GM12878 (cell line): ENCODE data around the gene RASAL2. TPM values are rescaled to one million over a fixed set of nuclear protein-coding genes. Genes with fewer than 3 reads are reported as not detected.
"Not testable (repeated sequence)": the region's sequence is repeated elsewhere in the genome, so short reads cannot be mapped to it uniquely, and the experiment has no call there.

Experiments used
- ATAC-seq: fragments of 200-7000 bp; cut with Tn5 transposase; 3 replicates; pipeline ENCODE4 v1.9.1; 2020; ENCODE audit warnings: mild to moderate bottlenecking, moderate library complexity
- BruUV-seq: library from RNA; stranded (reverse); fragments of 400-500 nt; replicated peaks from 2 replicates; lab custom pipeline; 2021; lab: Mats Ljungman, UMichigan
- CTCF ChIA-PET: fragments of 300-600 bp; sonication (Branson Sonifier 250); formaldehyde crosslinking; extraction: SDS; loops from one replicate; lab custom pipeline; 2021; ENCODE audit warnings: inconsistent platforms; lab: Yijun Ruan, JAX
- POLR2A ChIA-PET: fragments of 350-600 bp; formaldehyde crosslinking; extraction: SDS; loops from one replicate; lab custom pipeline; 2021; ENCODE audit warnings: inconsistent platforms; lab: Charles Lee
- RAD21 ChIA-PET: fragments of 300-600 bp; sonication (Branson Sonifier 250); formaldehyde crosslinking; loops from one replicate; lab custom pipeline; 2023; ENCODE audit warnings: antibody characterized with exemption; ENCODE audit not compliant: unreplicated experiment; lab: Charles Lee
- SMC1A ChIA-PET: fragments of 300-600 bp; sonication (Branson Sonifier 250); formaldehyde crosslinking; loops from one replicate; lab custom pipeline; 2023; ENCODE audit not compliant: unreplicated experiment, uncharacterized antibody; lab: Charles Lee
- DNase-seq: peaks from one replicate; pipeline ENCODE4 v3.0.0-alpha.2; 2011; ENCODE audit warnings: low read depth, low spot score
- FAIRE-seq: peaks from 3 replicates; lab custom pipeline; 2011; peaks lifted over from hg19 to GRCh38; lab: Jason Lieb, UNC
- H2AFZ ChIP-seq: 2 replicates; pipeline ENCODE4 v1.6.0; 2011; ENCODE audit warnings: low read depth, low read length, control low read depth; ENCODE audit not compliant: control insufficient read depth
- H3K27ac ChIP-seq: 2 replicates; pipeline ENCODE4 v1.5.1; 2011; ENCODE audit warnings: control low read depth; ENCODE audit not compliant: control insufficient read depth, insufficient read depth
- H3K27me3 ChIP-seq, 2 experiments: replicated peaks in 1 of 2; 2 replicates each; pipeline versions ENCODE4 v1.6.0 to v1.6.1; 2011; ENCODE audit warnings: low read length in 1 of 2; ENCODE audit not compliant: control insufficient read depth in 2 of 2, insufficient read depth in 2 of 2
- H3K36me3 ChIP-seq, 2 experiments: 2 replicates each; pipeline ENCODE4 v1.5.1; 2011; ENCODE audit warnings: low read length in 1 of 2; ENCODE audit not compliant: control insufficient read depth in 2 of 2, insufficient read depth in 2 of 2
- H3K4me1 ChIP-seq: 2 replicates; pipeline ENCODE4 v1.6.1; 2011; ENCODE audit warnings: mild to moderate bottlenecking, low read length, moderate library complexity, mixed read lengths; ENCODE audit not compliant: control insufficient read depth, insufficient read depth
- H3K4me2 ChIP-seq: 2 replicates; pipeline ENCODE4 v1.6.0; 2011; ENCODE audit warnings: control low read depth; ENCODE audit not compliant: control insufficient read depth, insufficient read depth
- H3K4me3 ChIP-seq: fragments of 200-600 bp; sonication (generic); 2 replicates; pipeline ENCODE4 v1.5.1; 2016
- H3K79me2 ChIP-seq: 2 replicates; pipeline ENCODE4 v1.6.0; 2011; ENCODE audit warnings: low read length; ENCODE audit not compliant: control insufficient read depth, insufficient read depth
- H3K9ac ChIP-seq: 2 replicates; pipeline ENCODE4 v1.8.0; 2011; ENCODE audit warnings: low read length, control low read depth, mixed read lengths; ENCODE audit not compliant: control insufficient read depth, insufficient read depth
- H3K9me3 ChIP-seq: replicated peaks from 3 replicates; pipeline ENCODE4 v1.5.1; 2011; ENCODE audit warnings: mild to moderate bottlenecking, low read length; ENCODE audit not compliant: control insufficient read depth, insufficient read depth
- H4K20me1 ChIP-seq: 2 replicates; pipeline ENCODE4 v1.6.0; 2011; ENCODE audit not compliant: control insufficient read depth, insufficient read depth
- CHD1 ChIP-seq: IDR thresholded peaks from 2 replicates; pipeline ENCODE4 v1.6.1; 2012; ENCODE audit warnings: low read depth, low read length, improper control_type of control experiment
- CTCF ChIP-seq, 3 experiments: IDR thresholded peaks in 2 of 3; conservative IDR thresholded peaks in 1 of 3; 2 replicates each; pipeline ENCODE4 v1.5.1; 2011; ENCODE audit warnings: low read depth in 3 of 3, low read length in 3 of 3, mild to moderate bottlenecking in 3 of 3, control low read depth in 2 of 3, moderate library complexity in 2 of 3, inconsistent platforms in 1 of 3, mixed read lengths in 1 of 3; ENCODE audit not compliant: control insufficient read depth in 2 of 3, insufficient read depth in 1 of 3; ENCODE audit errors: extremely low read depth in 1 of 3
- DPF2 ChIP-seq: fragments of 450-650 bp; IDR thresholded peaks from 2 replicates; pipeline ENCODE4 v1.6.1; 2017; ENCODE audit warnings: mild to moderate bottlenecking
- GABPA ChIP-seq: IDR thresholded peaks from 2 replicates; pipeline ENCODE4 v1.6.1; 2014; ENCODE audit warnings: antibody characterized with exemption, low read depth, mild to moderate bottlenecking, inconsistent platforms
- IKZF1 ChIP-seq: fragments of 450-650 bp; conservative IDR thresholded peaks from 2 replicates; pipeline ENCODE4 v1.6.1; 2017; ENCODE audit warnings: antibody characterized with exemption, mild to moderate bottlenecking
- IRF3 ChIP-seq: fragments of 450-650 bp; IDR thresholded peaks from 2 replicates; pipeline ENCODE4 v1.6.1; 2014; ENCODE audit warnings: mild to moderate bottlenecking
- KLF5 ChIP-seq: fragments of 450-650 bp; IDR thresholded peaks from 2 replicates; pipeline ENCODE4 v1.6.1; 2014; ENCODE audit warnings: mild to moderate bottlenecking; ENCODE audit not compliant: partially characterized antibody
- MEF2B ChIP-seq: fragments of 450-650 bp; IDR thresholded peaks from 2 replicates; pipeline ENCODE4 v1.6.1; 2018; ENCODE audit warnings: mild to moderate bottlenecking, moderate library complexity; ENCODE audit not compliant: partially characterized antibody, poor library complexity, severe bottlenecking
- RAD21 ChIP-seq: IDR thresholded peaks from 2 replicates; pipeline ENCODE4 v1.6.1; 2011; ENCODE audit warnings: mild to moderate bottlenecking, low read depth, low read length, moderate library complexity; ENCODE audit not compliant: insufficient read depth
- RB1 ChIP-seq: fragments of 450-650 bp; formaldehyde crosslinking; IDR thresholded peaks from 2 replicates; pipeline ENCODE4 v1.6.1; 2017; ENCODE audit warnings: mild to moderate bottlenecking, borderline replicate concordance
- SMAD5 ChIP-seq: IDR thresholded peaks from 2 replicates; pipeline ENCODE4 v1.6.1; 2016; ENCODE audit warnings: antibody characterized with exemption, low read depth
- SUPT20H ChIP-seq: IDR thresholded peaks from 2 replicates; pipeline ENCODE4 v1.6.1; 2011; ENCODE audit warnings: low read depth, mild to moderate bottlenecking, low read length, moderate library complexity, borderline replicate concordance; ENCODE audit not compliant: control insufficient read depth
- WGBS: methylation state at CpG from one replicate; pipeline ENCODE4 v1.1.6; 2016; ENCODE audit warnings: low lambda C conversion rate; ENCODE audit not compliant: insufficient replicate concordance, insufficient coverage; ENCODE audit errors: missing lambda C conversion rate; 5-methylcytosine and 5-hydroxymethylcytosine counted together
- in situ Hi-C: fragments of 300-500 bp; cut with MboI; formaldehyde crosslinking; loops from 9 replicates; pipeline ENCODE4 v1.14.3; 2018; ENCODE audit warnings: mixed read lengths
- intact Hi-C: fragments of 100-400 bp; cut with micrococcal nuclease; formaldehyde crosslinking; loops from one replicate; pipeline ENCODE4 v1.14.2; 2022; ENCODE audit not compliant: unreplicated experiment
- polyA plus RNA-seq, 11 experiments: library from polyadenylated mRNA; depleted of rRNA in 4 of 11; unstranded in 6 of 11; stranded (reverse) in 5 of 11; fragments of >200 nt; fragmentation: Nextera tagmentation in 4 of 11; fragmentation: Illumina TruSeq in 1 of 11; extraction: Ambion mirVana in 4 of 11; extraction: Trizol in 1 of 11; gene quantifications; 1 replicate in 1 of 11; 2 replicates in 10 of 11; pipeline versions ENCODE4 v1.2.1 to v1.2.3, GENCODE V29; 2011 to 2016; ENCODE audit warnings: inconsistent platforms in 2 of 11, missing spikeins in 2 of 11, low read depth in 1 of 11
- total RNA-seq, 4 experiments: library from RNA; depleted of rRNA in 3 of 4; stranded (reverse); fragments of >200 nt in 3 of 4; fragmentation: Illumina TruSeq in 1 of 4; extraction: Trizol in 1 of 4; gene quantifications; 2 replicates each; pipeline versions ENCODE4 v1.2.1 to v1.2.3, GENCODE V29; 2013 to 2021

The RASAL2 gene
- total and polyA plus RNA-seq, 10 of the 15 experiments (the other 5 are each of a cell fraction or from before 2014, with no cell fraction given): 0.02 to 6.9 (median 0.17) TPM; not detected in 1

- H3K27ac ChIP-seq, H4K20me1 ChIP-seq, H3K9me3 ChIP-seq, in situ Hi-C loops, H3K36me3 ChIP-seq, H3K27me3 ChIP-seq, FAIRE-seq, ATAC-seq, BruUV-seq, SMC1A ChIA-PET, H3K4me3 ChIP-seq, DNase-seq, H3K4me2 ChIP-seq, H3K79me2 ChIP-seq, POLR2A ChIA-PET, H3K9ac ChIP-seq, RAD21 ChIA-PET, intact Hi-C loops, H2AFZ ChIP-seq, H3K4me1 ChIP-seq: not testable (repeated sequence)
- WGBS: 0% methylated on average over 1 of the region's 1 CpG
- CTCF ChIA-PET: interaction anchor here (0.7 to 1.5 kb wide), 2 partner anchors 52 to 149 kb away, joined by 3 read pairs; no protein-coding TSS in a partner anchor
These were observed 258.0 kb downstream of the RASAL2 start for GRCh38 chr1:178351911-178352310.

GRCh38 chr1:178352790-178353416, 259.0 kb downstream of the RASAL2 start:
- Histone ChIP-seq H2AFZ (no peak overlapping the region), H4K20me1 (no peaks in the 10 kb centered on the region), H3K36me3 (no peaks in the 10 kb centered on the region), H3K9ac (no peak overlapping the region), H3K79me2 (no peaks in the 10 kb centered on the region), H3K4me1 (no peaks in the 10 kb centered on the region), H3K27me3 (no peaks in the 10 kb centered on the region), H3K9me3 (no peaks in the 10 kb centered on the region), H3K4me3 (no peak overlapping the region), H3K27ac (no peak overlapping the region), H3K4me2 (no peak overlapping the region)
- ChIA-PET SMC1A (no interaction called here), RAD21 (no interaction called here), CTCF (interaction anchor here (1.5 kb wide), 1 partner anchor 53 kb away, joined by 3 read pairs; no protein-coding TSS in a partner anchor), POLR2A (no interaction called here)
- ATAC-seq (no peak), DNase-seq (no peak), FAIRE-seq (no peak)
- WGBS: 86% methylated on average over 4 of the region's 4 CpGs
- no TSS peak for BruUV-seq
- in situ Hi-C loops: no loop called here
- intact Hi-C loops: no loop called here
- TF ChIP-seq GABPA: no peak
- no peak for TF ChIP-seq SMAD5
- TF ChIP-seq CTCF (IDR thresholded peaks at IDR 0.05 in 2 of 3, conservative IDR thresholded peaks at IDR 0.05 in 1 of 3; ENCODE audit: control insufficient read depth in 2 of 3, extremely low read depth in 1 of 3, insufficient read depth in 1 of 3, low read depth in 3 of 3, low read length in 3 of 3): no peak
- no peak for TF ChIP-seq MEF2B
- no peak for TF ChIP-seq IRF3
- TF ChIP-seq RAD21: no peak
- TF ChIP-seq IKZF1: no peak
- TF ChIP-seq SUPT20H: no peak
- TF ChIP-seq RB1: no peak
- TF ChIP-seq CHD1: no peak
- TF ChIP-seq DPF2: no peak
- no peak for TF ChIP-seq KLF5
